Suprapubic skin (tissue), 3 donors: Measurements from ENCODE around the gene NTN1.

Experiments
- CTCF ChIP-seq, 2 donors: fragments of 200-600 bp in 1 of 2; fragments of 450-650 bp in 1 of 2; sonication (generic) in 1 of 2; IDR thresholded peaks; one replicate each; pipeline ENCODE4 v1.5.1; 2016 to 2019; ENCODE audit warnings: antibody characterized with exemption in 2 of 2, mild to moderate bottlenecking in 1 of 2, moderate library complexity in 1 of 2
- POLR2AphosphoS5 ChIP-seq, 3 donors: sonication (generic); formaldehyde crosslinking; IDR thresholded peaks; one replicate each; pipeline ENCODE4 v1.6.1; 2017; ENCODE audit warnings: antibody characterized with exemption in 3 of 3

GRCh38 chr17:9055281-9055680, 34.0 kb downstream of the NTN1 start:
- no peak for TF ChIP-seq CTCF (IDR thresholded peaks at IDR 0.05)
- TF ChIP-seq POLR2AphosphoS5 (IDR thresholded peaks at IDR 0.05): no peak
